IMR-90 (cell line): ENCODE results near the gene KRTCAP2. TPM values are rescaled to one million over a fixed set of nuclear protein-coding genes. Genes with fewer than 3 reads are reported as not detected.

Source experiments
- ATAC-seq: fragments of 200-7000 bp; cut with Tn5 transposase; 2 replicates; pipeline ENCODE4 v1.9.1; 2020; ENCODE audit warnings: low read depth, mild to moderate bottlenecking, moderate library complexity
- BruUV-seq: library from RNA; stranded (reverse); fragments of 400-500 nt; replicated peaks from 2 replicates; lab custom pipeline; 2021; lab: Mats Ljungman, UMichigan
- CTCF ChIA-PET: fragments of 300-600 bp; formaldehyde crosslinking; extraction: SDS; loops from one replicate; lab custom pipeline; 2021; ENCODE audit warnings: antibody characterized with exemption; lab: Yijun Ruan, JAX
- POLR2A ChIA-PET: fragments of 300-600 bp; sonication (Branson Sonifier 250); formaldehyde crosslinking; loops from one replicate; lab custom pipeline; 2022; ENCODE audit warnings: antibody characterized with exemption; ENCODE audit not compliant: unreplicated experiment; lab: Charles Lee
- DNase-seq: peaks from one replicate; pipeline ENCODE4 v3.0.0; 2013
- H2AFZ ChIP-seq: replicated peaks from 2 replicates; pipeline ENCODE3; 2013; ENCODE audit warnings: low read length, mild to moderate bottlenecking; ENCODE audit not compliant: poor library complexity
- H2AK5ac ChIP-seq: 2 replicates; pipeline ENCODE4 v1.6.1; 2013; ENCODE audit warnings: low read depth, low read length, inconsistent platforms
- H2AK9ac ChIP-seq: replicated peaks from 2 replicates; pipeline ENCODE3; 2013; ENCODE audit warnings: mild to moderate bottlenecking, low read depth, low read length, moderate library complexity; ENCODE audit not compliant: poor library complexity
- H2BK120ac ChIP-seq: 2 replicates; pipeline ENCODE4 v1.6.1; 2013; ENCODE audit warnings: low read depth, low read length, inconsistent platforms
- H2BK15ac ChIP-seq: 3 replicates; pipeline ENCODE4 v1.6.1; 2013; ENCODE audit warnings: low read depth, low read length, inconsistent platforms
- H2BK20ac ChIP-seq: 2 replicates; pipeline ENCODE4 v1.6.1; 2013; ENCODE audit warnings: low read depth, mild to moderate bottlenecking, inconsistent platforms, low read length, moderate library complexity
- H2BK5ac ChIP-seq: 2 replicates; pipeline ENCODE4 v1.6.1; 2013; ENCODE audit warnings: mild to moderate bottlenecking, low read depth, low read length, inconsistent platforms; ENCODE audit not compliant: poor library complexity, severe bottlenecking
- H3K14ac ChIP-seq: replicated peaks from 2 replicates; pipeline ENCODE4 v1.6.1; 2013; ENCODE audit warnings: low read depth, low read length, inconsistent platforms
- H3K18ac ChIP-seq: 2 replicates; pipeline ENCODE4 v1.6.1; 2013; ENCODE audit warnings: low read depth, low read length, control low read depth
- H3K23ac ChIP-seq: 2 replicates; pipeline ENCODE4 v1.6.1; 2013; ENCODE audit warnings: low read depth, low read length, inconsistent platforms
- H3K27ac ChIP-seq: 2 replicates; pipeline ENCODE4 v1.5.1; 2013; ENCODE audit warnings: mild to moderate bottlenecking, control low read depth, low read length; ENCODE audit not compliant: insufficient read depth
- H3K27me3 ChIP-seq: 2 replicates; pipeline ENCODE4 v1.6.1; 2013; ENCODE audit warnings: low read length; ENCODE audit not compliant: control insufficient read depth, insufficient read depth
- H3K36me3 ChIP-seq: 2 replicates; pipeline ENCODE4 v1.6.1; 2013; ENCODE audit warnings: low read length, mixed read lengths; ENCODE audit not compliant: control insufficient read depth, insufficient read depth
- H3K4ac ChIP-seq: 2 replicates; pipeline ENCODE4 v1.6.1; 2013; ENCODE audit warnings: low read depth, low read length, inconsistent platforms
- H3K4me1 ChIP-seq: 2 replicates; pipeline ENCODE4 v1.6.1; 2013; ENCODE audit warnings: low read length, mixed read lengths; ENCODE audit not compliant: control insufficient read depth, insufficient read depth
- H3K4me2 ChIP-seq: 2 replicates; pipeline ENCODE4 v1.6.1; 2013; ENCODE audit warnings: low read depth, mild to moderate bottlenecking, control low read depth, low read length, moderate library complexity
- H3K4me3 ChIP-seq: 2 replicates; pipeline ENCODE4 v1.5.1; 2013; ENCODE audit warnings: low read depth, mild to moderate bottlenecking, control low read depth, low read length, moderate library complexity; ENCODE audit not compliant: insufficient read depth
- H3K56ac ChIP-seq: 2 replicates; pipeline ENCODE4 v1.6.1; 2013; ENCODE audit warnings: low read length, inconsistent platforms; ENCODE audit not compliant: insufficient read depth; ENCODE audit errors: extremely low read depth
- H3K79me1 ChIP-seq, 2 experiments: 2 replicates each; pipeline ENCODE4 v1.6.1; 2013; ENCODE audit warnings: low read length in 2 of 2, inconsistent platforms in 1 of 2, low read depth in 1 of 2
- H3K9ac ChIP-seq: 2 replicates; pipeline ENCODE4 v1.6.1; 2013; ENCODE audit warnings: low read depth, low read length, control low read depth
- H3K9me1 ChIP-seq: 2 replicates; pipeline ENCODE4 v1.6.1; 2013; ENCODE audit warnings: low read length, inconsistent platforms; ENCODE audit not compliant: insufficient read depth
- H3K9me3 ChIP-seq: 2 replicates; pipeline ENCODE4 v1.6.1; 2013; ENCODE audit warnings: low read length; ENCODE audit not compliant: control insufficient read depth, insufficient read depth
- H4K20me1 ChIP-seq: 2 replicates; pipeline ENCODE4 v1.6.1; 2013; ENCODE audit warnings: low read length, inconsistent platforms; ENCODE audit not compliant: insufficient read depth
- H4K5ac ChIP-seq: 2 replicates; pipeline ENCODE4 v1.6.1; 2013; ENCODE audit warnings: mild to moderate bottlenecking, low read depth, low read length, control low read depth
- H4K8ac ChIP-seq, 2 experiments: 2 replicates each; pipeline ENCODE4 v1.6.1; 2013; ENCODE audit warnings: low read depth in 2 of 2, low read length in 2 of 2, control low read depth in 1 of 2, inconsistent platforms in 1 of 2
- H4K91ac ChIP-seq: 2 replicates; pipeline ENCODE4 v1.6.1; 2013; ENCODE audit warnings: low read depth, low read length, inconsistent platforms; ENCODE audit not compliant: insufficient read depth
- MAFK ChIP-seq: IDR thresholded peaks from 2 replicates; pipeline ENCODE4 v1.6.1; 2012; ENCODE audit warnings: low read depth, low read length, improper control_type of control experiment
- MXI1 ChIP-seq: IDR thresholded peaks from 2 replicates; pipeline ENCODE4 v1.6.1; 2012; ENCODE audit warnings: low read depth, mild to moderate bottlenecking, low read length, moderate library complexity, borderline replicate concordance
- POLR2A ChIP-seq: IDR thresholded peaks from 2 replicates; pipeline ENCODE4 v1.6.1; 2012; ENCODE audit warnings: mild to moderate bottlenecking, low read depth, low read length
- RFX5 ChIP-seq: IDR thresholded peaks from 2 replicates; pipeline ENCODE4 v1.8.0; 2012; ENCODE audit warnings: low read depth, mild to moderate bottlenecking, low read length, moderate library complexity
- WGBS, 2 experiments: methylation state at CpG; one replicate each; pipeline versions ENCODE4 v1.1.5 to v1.1.7; 2013; ENCODE audit warnings: missing lambda C conversion rate in 2 of 2; ENCODE audit not compliant: insufficient read length in 1 of 2; ENCODE audit errors: extremely low coverage in 2 of 2; 5-methylcytosine and 5-hydroxymethylcytosine counted together
- dilution Hi-C: fragments of 300-500 bp; cut with HindIII; formaldehyde crosslinking; loops from one replicate; pipeline ENCODE4 v1.14.3; 2018; ENCODE audit warnings: low sequenced_read_pairs; ENCODE audit not compliant: unreplicated experiment
- in situ Hi-C: fragments of 300-500 bp; cut with MboI; formaldehyde crosslinking; loops from 3 replicates; pipeline ENCODE4 v1.14.3; 2019; ENCODE audit warnings: low sequenced_read_pairs, inconsistent platforms, mixed read lengths
- intact Hi-C: fragments of 100-400 bp; cut with micrococcal nuclease; formaldehyde crosslinking; loops from 2 replicates; pipeline ENCODE4 v1.10.0; 2022
- polyA plus RNA-seq, 3 experiments: library from polyadenylated mRNA; depleted of rRNA; stranded (reverse); fragments of >200 nt; gene quantifications; 2 replicates each; pipeline ENCODE4 v1.2.3, GENCODE V29; 2012; ENCODE audit warnings: low replicate concordance in 1 of 3
- total RNA-seq: library from RNA; depleted of rRNA; stranded (reverse); fragments of >200 nt; gene quantifications from 2 replicates; pipeline ENCODE4 v1.2.3, GENCODE V29; 2012

Gene KRTCAP2
- total and polyA plus RNA-seq, 2 of the 4 experiments (the other 2 are of a cell fraction): 76.7 to 232 TPM

DNA sequence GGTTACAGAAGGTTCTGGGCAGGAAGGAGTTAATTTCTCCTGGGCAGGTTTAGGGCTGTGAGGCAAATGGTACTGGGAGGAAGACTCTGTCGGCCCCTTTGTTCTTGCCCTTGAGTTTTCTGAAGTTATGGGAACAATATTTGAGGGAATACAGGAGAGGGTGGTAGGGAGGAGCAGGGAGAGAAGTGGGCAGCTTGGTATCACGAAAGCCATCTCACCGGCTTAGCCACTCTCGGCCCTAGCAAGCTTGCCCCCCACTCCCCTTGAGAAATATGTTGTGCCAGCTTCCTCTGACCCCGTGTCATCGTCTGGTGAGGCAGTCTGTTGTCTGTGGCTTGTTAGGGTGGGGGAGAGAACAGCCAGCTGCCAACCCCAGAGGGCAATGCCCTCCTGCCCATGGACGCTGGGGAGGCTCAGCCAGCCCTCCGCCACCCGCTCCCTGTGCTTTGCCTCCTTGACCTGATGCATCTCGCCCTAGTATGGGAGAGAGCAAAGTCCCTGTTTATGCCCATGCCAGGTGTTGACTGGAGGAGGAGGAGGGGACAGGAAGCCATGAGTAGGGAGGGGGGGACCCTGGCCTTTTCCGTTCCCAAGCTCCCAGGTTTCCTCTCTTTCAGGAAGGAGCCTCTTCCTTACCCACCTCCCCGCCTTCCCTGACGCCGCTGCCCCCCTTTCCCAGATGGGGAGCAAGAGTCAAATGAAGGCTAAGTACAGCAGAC, 44.2 kb downstream of the KRTCAP2 start:
- Histone ChIP-seq H2AK5ac (no peak overlapping the region), H3K4ac (no peak overlapping the region), H2BK120ac (no peak overlapping the region), H2BK20ac (no peak overlapping the region), H4K91ac (no peak overlapping the region), H3K4me1 (peaks cover 22% of the 10 kb centered on the region), H2BK5ac (no peak overlapping the region), H4K20me1 (peaks cover 2% of the 10 kb centered on the region), H4K8ac (no peak overlapping the region), H3K4me3 (no peak overlapping the region; the same call in 1 of the 2 replicates), H3K79me1 (no peaks in the 10 kb centered on the region), H3K18ac (no peak overlapping the region), H3K27me3 (peaks cover 40% of the 10 kb centered on the region), H2AFZ (no peak overlapping the region), H3K4me2 (peak overlapping the region; percentile 77; the same call in 1 of the 2 replicates), H2AK9ac (peak overlapping the region; percentile 75), H3K9ac (no peak overlapping the region), H3K56ac (no peak overlapping the region), H4K5ac (no peak overlapping the region), H2BK15ac (no peak overlapping the region), H3K14ac (no peak overlapping the region), H3K36me3 (peaks cover 4% of the 10 kb centered on the region), H3K9me1 (peaks cover 10% of the 10 kb centered on the region; the same call in 1 of the 2 replicates), H3K23ac (peak overlapping the region; percentile 75; the same call in 1 of the 2 replicates), H3K9me3 (no peaks in the 10 kb centered on the region), H3K27ac (no peak overlapping the region)
- in situ Hi-C loops (no loop called here), dilution Hi-C loops (no loop called here), intact Hi-C loops (loop anchor here (5.0 kb wide), 1 partner anchor 37 kb away; no protein-coding TSS in a partner anchor)
- no peak for ATAC-seq
- no peak for TF ChIP-seq POLR2A
- TF ChIP-seq MAFK: no peak
- TF ChIP-seq RFX5: no peak
- no peak for TF ChIP-seq MXI1
- WGBS, 2 experiments: no CpG with 5 or more reads among the region's 14 CpGs
- no TSS peak for BruUV-seq
- ChIA-PET POLR2A (no interaction called here), CTCF (no interaction called here)
- no peak for DNase-seq
